ENCODE measurements around the gene FANCI. TPM values are rescaled to one million over a fixed set of nuclear protein-coding genes. Genes with fewer than 3 reads are reported as not detected.

Gene FANCI
- total RNA-seq, 1 experiment from 2014 or later: 49.5 TPM

DNA sequence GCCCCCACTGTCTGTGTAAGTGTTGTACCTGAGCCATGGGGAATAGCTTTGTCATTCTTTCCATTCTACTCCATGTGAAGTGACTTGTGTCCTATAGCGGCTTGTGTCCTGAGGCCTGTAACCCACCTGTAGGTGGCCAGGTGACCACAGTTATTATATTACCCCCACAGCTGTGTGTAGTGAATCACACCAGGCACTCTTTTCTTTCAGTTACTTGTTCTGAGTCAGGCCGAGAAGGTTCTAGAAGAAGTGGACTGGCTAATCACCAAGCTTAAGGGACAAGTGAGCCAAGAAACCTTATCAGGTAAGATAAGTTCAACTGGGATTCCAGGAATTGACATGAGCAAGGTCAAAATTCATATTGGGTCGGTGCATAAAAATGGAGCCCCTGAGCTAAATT is 61.6 kb downstream of the FANCI start:
- no peaks in the 10 kb centered on the region for H3K27me3 ChIP-seq (ENCODE audit: low read length)
- no peak overlapping the region for H3K9ac ChIP-seq (ENCODE audit: low read length)
- no peak overlapping the region for H3K27ac ChIP-seq (ENCODE audit: low read length)
- intact Hi-C loops (cut with micrococcal nuclease): no loop called here
- ChIA-PET CTCF (interaction anchor here (0.8 kb wide), 1 partner anchor 99 kb away, joined by 3 read pairs; no protein-coding TSS in a partner anchor), POLR2A (ENCODE audit: unreplicated experiment) (no interaction called here)
- no TSS peak for BruUV-seq (replicated peaks)
- no peak overlapping the region for H3K4me3 ChIP-seq (ENCODE audit: low read length)
- H4K20me1 ChIP-seq (ENCODE audit: low read length): no peaks in the 10 kb centered on the region
- H3K36me3 ChIP-seq (ENCODE audit: low read depth, low read length): peaks cover 79% of the 10 kb centered on the region
- no peak overlapping the region for H2AFZ ChIP-seq (ENCODE audit: low read length)
- H3K4me2 ChIP-seq (ENCODE audit: low read length): no peak overlapping the region
- no peak for TF ChIP-seq EZH2phosphoT487 (IDR thresholded peaks at IDR 0.05; ENCODE audit: borderline replicate concordance, low read length)
- TF ChIP-seq, protein P1, sequence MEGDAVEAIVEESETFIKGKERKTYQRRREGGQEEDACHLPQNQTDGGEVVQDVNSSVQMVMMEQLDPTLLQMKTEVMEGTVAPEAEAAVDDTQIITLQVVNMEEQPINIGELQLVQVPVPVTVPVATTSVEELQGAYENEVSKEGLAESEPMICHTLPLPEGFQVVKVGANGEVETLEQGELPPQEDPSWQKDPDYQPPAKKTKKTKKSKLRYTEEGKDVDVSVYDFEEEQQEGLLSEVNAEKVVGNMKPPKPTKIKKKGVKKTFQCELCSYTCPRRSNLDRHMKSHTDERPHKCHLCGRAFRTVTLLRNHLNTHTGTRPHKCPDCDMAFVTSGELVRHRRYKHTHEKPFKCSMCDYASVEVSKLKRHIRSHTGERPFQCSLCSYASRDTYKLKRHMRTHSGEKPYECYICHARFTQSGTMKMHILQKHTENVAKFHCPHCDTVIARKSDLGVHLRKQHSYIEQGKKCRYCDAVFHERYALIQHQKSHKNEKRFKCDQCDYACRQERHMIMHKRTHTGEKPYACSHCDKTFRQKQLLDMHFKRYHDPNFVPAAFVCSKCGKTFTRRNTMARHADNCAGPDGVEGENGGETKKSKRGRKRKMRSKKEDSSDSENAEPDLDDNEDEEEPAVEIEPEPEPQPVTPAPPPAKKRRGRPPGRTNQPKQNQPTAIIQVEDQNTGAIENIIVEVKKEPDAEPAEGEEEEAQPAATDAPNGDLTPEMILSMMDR (conservative IDR thresholded peaks at IDR 0.05; ENCODE audit: low read depth, low read length): no peak
- no peak for TF ChIP-seq EZH2 (IDR thresholded peaks at IDR 0.05; ENCODE audit: low read length, unreplicated experiment)
- no peaks in the 10 kb centered on the region for H3K79me2 ChIP-seq (ENCODE audit: low read length)
- no peaks in the 10 kb centered on the region for H3K9me3 ChIP-seq (ENCODE audit: low read length)
- no peaks in the 10 kb centered on the region for H3K9me2 ChIP-seq (replicated peaks; ENCODE audit: low read length)
- H3F3A ChIP-seq (ENCODE audit: low read length, unreplicated experiment): no peaks in the 10 kb centered on the region
- H3K4me1 ChIP-seq (ENCODE audit: insufficient read depth, low read length): peaks cover 11% of the 10 kb centered on the region; the same call in 1 of the 2 replicates
- ATAC-seq: no peak
- no peak for DNase-seq

DNA sequence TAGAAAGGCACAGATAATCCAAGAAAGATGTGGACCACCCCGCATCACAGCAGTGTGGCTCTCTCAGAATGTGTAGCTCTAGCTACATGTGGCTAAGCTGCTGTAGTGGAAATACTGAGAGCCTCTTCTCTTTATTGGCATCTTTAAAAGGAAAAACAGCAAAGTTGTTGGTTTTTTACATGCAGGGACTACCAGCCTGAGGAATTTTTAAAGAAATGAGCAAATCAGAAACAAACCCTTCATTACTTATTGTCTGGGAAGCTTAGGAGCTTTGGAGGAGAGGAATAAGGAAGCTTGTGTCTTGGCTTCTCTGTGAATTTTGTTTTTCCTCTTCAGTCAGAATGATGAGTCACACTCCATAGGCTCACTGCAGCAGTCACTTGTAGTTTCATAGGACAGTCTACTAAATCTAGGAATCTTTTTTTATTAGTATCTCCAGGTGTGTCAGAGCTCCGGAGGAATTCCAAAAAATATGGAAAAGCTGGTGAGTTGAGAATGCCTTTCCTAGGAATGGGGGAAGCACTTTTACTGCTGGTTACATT is 63.3 kb downstream of the FANCI start:
- Histone ChIP-seq H3K27me3 (ENCODE audit: low read length) (no peaks in the 10 kb centered on the region), H3K4me2 (ENCODE audit: low read length) (no peak overlapping the region), H3K4me1 (ENCODE audit: insufficient read depth, low read length) (peaks cover 11% of the 10 kb centered on the region; the same call in 1 of the 2 replicates), H3K36me3 (ENCODE audit: low read depth, low read length) (peaks cover 70% of the 10 kb centered on the region), H3K4me3 (ENCODE audit: low read length) (no peak overlapping the region), H3K9ac (ENCODE audit: low read length) (no peak overlapping the region), H3K9me3 (ENCODE audit: low read length) (no peaks in the 10 kb centered on the region), H3K79me2 (ENCODE audit: low read length) (no peaks in the 10 kb centered on the region), H3K9me2 (replicated peaks; ENCODE audit: low read length) (no peaks in the 10 kb centered on the region), H4K20me1 (ENCODE audit: low read length) (no peaks in the 10 kb centered on the region), H3K27ac (ENCODE audit: low read length) (0 out of 2 replicates have a peak overlapping the region, but pooled peaks have one; percentile 26), H2AFZ (ENCODE audit: low read length) (no peak overlapping the region), H3F3A (ENCODE audit: low read length, unreplicated experiment) (no peaks in the 10 kb centered on the region)
- peak; percentile 77 for ATAC-seq
- CTCF ChIA-PET: interaction anchor here (1.0 kb wide), 1 partner anchor 62 kb away, joined by 4 read pairs; no protein-coding TSS in a partner anchor
- POLR2A ChIA-PET (ENCODE audit: unreplicated experiment): interaction anchor here (0.6 kb wide), 1 partner anchor 269 kb away, joined by 6 read pairs; no protein-coding TSS in a partner anchor
- peak; percentile 47 for DNase-seq
- no TSS peak for BruUV-seq (replicated peaks)
- TF ChIP-seq, protein P1 (conservative IDR thresholded peaks at IDR 0.05; ENCODE audit: low read depth, low read length): no peak
- TF ChIP-seq EZH2 (IDR thresholded peaks at IDR 0.05; ENCODE audit: low read length, unreplicated experiment): no peak
- TF ChIP-seq EZH2phosphoT487 (IDR thresholded peaks at IDR 0.05; ENCODE audit: borderline replicate concordance, low read length): no peak
- intact Hi-C loops (cut with micrococcal nuclease): no loop called here

DNA sequence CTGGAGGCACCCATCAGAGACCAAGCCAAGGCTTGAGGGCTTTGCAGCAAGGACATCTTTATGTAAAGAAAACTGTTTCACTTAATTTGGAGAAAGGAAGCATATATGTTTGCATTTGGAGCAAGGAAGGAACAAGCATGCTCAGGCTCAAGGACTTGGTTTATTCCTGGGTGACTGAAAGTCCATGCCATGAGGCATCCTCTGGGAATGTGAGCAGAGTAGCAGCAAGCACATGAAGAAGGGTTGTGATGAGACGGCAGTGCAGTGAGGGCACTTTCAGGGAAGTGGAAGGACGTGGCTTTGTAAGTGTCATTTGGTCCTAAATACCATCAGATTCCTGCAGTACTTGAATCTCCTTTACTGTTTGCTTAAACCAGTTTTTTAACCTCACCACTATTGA is 64.0 kb downstream of the FANCI start:
- Histone ChIP-seq H3K9me2 (replicated peaks; ENCODE audit: low read length) (no peaks in the 10 kb centered on the region), H4K20me1 (ENCODE audit: low read length) (no peaks in the 10 kb centered on the region), H3K79me2 (ENCODE audit: low read length) (no peaks in the 10 kb centered on the region), H3K36me3 (ENCODE audit: low read depth, low read length) (peaks cover 73% of the 10 kb centered on the region), H3K4me2 (ENCODE audit: low read length) (no peak overlapping the region), H3F3A (ENCODE audit: low read length, unreplicated experiment) (no peaks in the 10 kb centered on the region), H3K9ac (ENCODE audit: low read length) (no peak overlapping the region), H3K27ac (ENCODE audit: low read length) (no peak overlapping the region), H3K9me3 (ENCODE audit: low read length) (no peaks in the 10 kb centered on the region), H2AFZ (ENCODE audit: low read length) (no peak overlapping the region), H3K4me3 (ENCODE audit: low read length) (no peak overlapping the region), H3K27me3 (ENCODE audit: low read length) (no peaks in the 10 kb centered on the region), H3K4me1 (ENCODE audit: insufficient read depth, low read length) (peaks cover 11% of the 10 kb centered on the region; the same call in 1 of the 2 replicates)
- ATAC-seq (no peak; the same call in 1 of the 2 replicates), DNase-seq (no peak)
- ChIA-PET CTCF (interaction anchor here (1.0 kb wide), 1 partner anchor 63 kb away, joined by 4 read pairs; no protein-coding TSS in a partner anchor), POLR2A (ENCODE audit: unreplicated experiment) (no interaction called here)
- no peak for TF ChIP-seq EZH2phosphoT487 (IDR thresholded peaks at IDR 0.05; ENCODE audit: borderline replicate concordance, low read length)
- TF ChIP-seq, protein P1 (conservative IDR thresholded peaks at IDR 0.05; ENCODE audit: low read depth, low read length): no peak
- TF ChIP-seq EZH2 (IDR thresholded peaks at IDR 0.05; ENCODE audit: low read length, unreplicated experiment): no peak
- intact Hi-C loops (cut with micrococcal nuclease): no loop called here
- BruUV-seq (replicated peaks): no TSS peak

Data from PC-3 (cell line).